Glutamatergic neuron (in vitro differentiated cells): ENCODE results near the gene H6PD. TPM values are rescaled to one million over a fixed set of nuclear protein-coding genes. Genes with fewer than 3 reads are reported as not detected.

ENCODE experiments used
- DNase-seq: peaks from one replicate; pipeline ENCODE4 v3.0.0; 2022
- H3K27ac Mint-ChIP-seq: one replicate; pipeline ENCODE4 v1.8.0; 2020; ENCODE audit warnings: mild to moderate bottlenecking, mixed read lengths, inconsistent platforms; ENCODE audit not compliant: unreplicated experiment
- H3K27me3 Mint-ChIP-seq: one replicate; pipeline ENCODE4 v1.8.0; 2020; ENCODE audit warnings: mild to moderate bottlenecking, moderate library complexity, mixed read lengths, inconsistent platforms; ENCODE audit not compliant: unreplicated experiment
- H3K36me3 Mint-ChIP-seq: one replicate; pipeline ENCODE4 v1.8.0; 2020; ENCODE audit warnings: mild to moderate bottlenecking, mixed read lengths, inconsistent platforms; ENCODE audit not compliant: unreplicated experiment
- H3K4me1 Mint-ChIP-seq: one replicate; pipeline ENCODE4 v1.8.0; 2020; ENCODE audit warnings: mild to moderate bottlenecking, low read depth, mixed read lengths, inconsistent platforms; ENCODE audit not compliant: unreplicated experiment
- H3K4me3 Mint-ChIP-seq: one replicate; pipeline ENCODE4 v1.8.0; 2020; ENCODE audit warnings: mild to moderate bottlenecking, mixed read lengths, inconsistent platforms; ENCODE audit not compliant: unreplicated experiment
- H3K9me3 Mint-ChIP-seq: one replicate; pipeline ENCODE4 v1.8.0; 2020; ENCODE audit warnings: mild to moderate bottlenecking, moderate library complexity, mixed read lengths, inconsistent platforms; ENCODE audit not compliant: unreplicated experiment
- CTCF ChIP-seq: fragments of 200-600 bp; sonication (generic); IDR thresholded peaks from one replicate; pipeline ENCODE4 v1.5.0; 2021; ENCODE audit not compliant: partially characterized antibody, unreplicated experiment
- total RNA-seq: library from RNA; stranded (reverse); fragmentation: NEBNext Ultra II Directional; extraction: Animal tissue kit (Norgen Biotek cat#: 25700); gene quantifications from one replicate; pipeline ENCODE4 v1.2.1, GENCODE V29; 2021; ENCODE audit not compliant: unreplicated experiment

H6PD gene
- total RNA-seq, 1 donor from 2014 or later: 5.0 TPM

- H3K27ac Mint-ChIP-seq: no peak overlapping the region
- peaks cover 2% of the 10 kb centered on the region for H3K9me3 Mint-ChIP-seq
- H3K4me1 Mint-ChIP-seq: no peaks in the 10 kb centered on the region
- no peak overlapping the region for H3K4me3 Mint-ChIP-seq
- no peak for TF ChIP-seq CTCF
- H3K27me3 Mint-ChIP-seq: peaks cover 4% of the 10 kb centered on the region
- DNase-seq: no peak
- H3K36me3 Mint-ChIP-seq: no peaks in the 10 kb centered on the region
Measured at GRCh38 chr1:9229549-9229948, 5.0 kb upstream of the H6PD start.

- Mint-ChIP-seq H3K4me3 (no peak overlapping the region), H3K4me1 (no peaks in the 10 kb centered on the region), H3K36me3 (no peaks in the 10 kb centered on the region), H3K9me3 (no peaks in the 10 kb centered on the region), H3K27ac (no peak overlapping the region), H3K27me3 (peaks cover 4% of the 10 kb centered on the region)
- no peak for DNase-seq
- TF ChIP-seq CTCF: no peak
Measured at GRCh38 chr1:9230869-9231533, 3.6 kb upstream of the H6PD start.

GRCh38 chr1:9231648-9232332, 2.8 kb upstream of the H6PD start:
- Mint-ChIP-seq H3K4me1 (no peaks in the 10 kb centered on the region), H3K4me3 (no peak overlapping the region), H3K36me3 (no peaks in the 10 kb centered on the region), H3K27me3 (peaks cover 4% of the 10 kb centered on the region), H3K9me3 (no peaks in the 10 kb centered on the region), H3K27ac (no peak overlapping the region)
- TF ChIP-seq CTCF: no peak
- no peak for DNase-seq

GRCh38 chr1:9233241-9233941, 1.2 kb upstream of the H6PD start:
- no peak for TF ChIP-seq CTCF
- Mint-ChIP-seq H3K27me3 (peaks cover 6% of the 10 kb centered on the region), H3K4me3 (no peak overlapping the region), H3K27ac (no peak overlapping the region), H3K9me3 (no peaks in the 10 kb centered on the region), H3K36me3 (no peaks in the 10 kb centered on the region), H3K4me1 (no peaks in the 10 kb centered on the region)
- no peak for DNase-seq

- H3K27me3 Mint-ChIP-seq: peaks cover 6% of the 10 kb centered on the region
- H3K27ac Mint-ChIP-seq: peak overlapping the region; percentile 81
- no peak for TF ChIP-seq CTCF
- H3K4me1 Mint-ChIP-seq: no peaks in the 10 kb centered on the region
- no peaks in the 10 kb centered on the region for H3K9me3 Mint-ChIP-seq
- H3K4me3 Mint-ChIP-seq: peak overlapping the region; percentile 87
- no peaks in the 10 kb centered on the region for H3K36me3 Mint-ChIP-seq
- DNase-seq: no peak
Measured at GRCh38 chr1:9233942-9234222, 692 bp upstream of the H6PD start.
